ENCODE data around the gene WBP1L.
"Not testable (repeated sequence)": the region's sequence is repeated elsewhere in the genome, so short reads cannot be mapped to it uniquely, and the experiment has no call there.

Gene WBP1L

DNA sequence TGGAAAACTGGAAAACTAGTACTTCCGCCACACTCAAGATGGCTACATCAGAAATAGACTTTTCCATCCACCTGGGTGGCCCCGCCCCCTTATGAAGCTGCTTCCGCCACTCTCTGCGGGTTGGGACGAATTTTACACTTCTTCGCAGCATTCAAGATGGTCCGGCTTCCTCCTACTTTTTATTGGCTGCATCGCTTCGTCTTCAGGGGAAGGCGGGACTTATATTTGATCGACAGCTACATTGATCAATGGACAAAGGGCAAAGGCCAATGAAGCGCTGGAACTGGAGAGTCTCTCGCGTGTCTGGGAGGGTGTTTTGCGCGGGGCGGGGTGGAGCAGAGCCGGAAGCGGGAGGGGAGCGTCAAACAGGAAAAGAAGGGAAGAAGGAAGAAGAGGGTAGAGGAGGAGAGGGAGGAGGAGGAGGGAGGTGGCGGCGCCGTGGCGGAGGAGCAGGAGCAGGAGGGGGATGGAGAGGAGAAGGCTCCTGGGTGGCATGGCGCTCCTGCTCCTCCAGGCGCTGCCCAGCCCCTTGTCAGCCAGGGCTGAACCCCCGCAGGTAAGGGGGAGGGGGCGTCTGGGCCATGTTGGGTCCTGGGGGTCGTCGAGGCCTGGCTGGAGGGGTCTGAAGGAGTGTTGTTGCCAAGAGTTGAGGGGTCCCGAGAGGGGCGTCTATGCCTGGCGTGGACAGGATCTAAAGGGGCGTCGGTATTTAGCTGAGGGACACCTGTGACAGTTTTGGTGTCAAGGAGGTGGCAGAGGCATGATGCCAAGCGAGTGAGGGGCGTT, at the start of gene WBP1L:
WBP1L (plus strand) TSS at position 361 of the 786 bp plus-strand sequence; CDS start at position 467, 106 bp downstream.
- DNase-seq (ENCODE audit: low spot score): peak; percentile 98

DNA sequence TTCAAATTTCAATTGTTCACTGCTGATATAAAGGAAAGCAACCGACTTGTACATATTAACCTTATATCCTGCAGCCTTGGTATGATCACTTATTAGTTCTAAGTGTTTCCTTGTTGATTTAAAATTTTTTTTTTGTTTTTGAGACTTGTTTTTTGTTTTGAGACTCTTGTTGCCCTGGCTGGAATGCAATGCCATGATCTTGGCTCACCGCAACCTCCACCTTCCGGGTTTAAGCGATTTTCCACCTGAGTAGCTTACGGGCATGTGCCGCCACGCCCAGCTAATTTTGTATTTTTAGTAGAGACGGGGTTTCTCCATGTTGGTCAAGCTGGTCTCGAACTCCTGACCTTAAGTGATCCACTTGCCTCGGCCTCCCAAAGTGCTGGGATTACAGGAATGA, 48.3 kb upstream of the WBP1L start:
- not testable (repeated sequence) for DNase-seq (ENCODE audit: low spot score)

DNA sequence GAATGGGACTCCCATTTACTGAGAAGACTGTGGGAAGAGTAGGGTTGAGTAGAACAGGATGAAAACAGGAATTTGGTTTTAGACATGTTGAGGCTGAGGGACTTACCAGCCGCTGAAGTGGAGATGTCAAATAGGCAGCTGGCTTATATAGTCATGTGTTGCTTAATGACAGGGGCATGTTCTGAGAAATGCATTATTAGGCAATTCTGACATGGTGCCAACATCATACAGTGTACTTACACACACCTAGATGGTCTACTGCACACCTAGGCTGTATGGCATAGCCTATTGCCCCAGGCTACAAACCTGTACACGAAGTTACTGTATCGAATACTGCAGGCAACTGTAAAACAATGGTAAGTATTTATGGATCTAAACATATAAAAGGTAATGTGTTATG, 47.0 kb upstream of the WBP1L start:
- DNase-seq (ENCODE audit: low spot score): no peak

DNA sequence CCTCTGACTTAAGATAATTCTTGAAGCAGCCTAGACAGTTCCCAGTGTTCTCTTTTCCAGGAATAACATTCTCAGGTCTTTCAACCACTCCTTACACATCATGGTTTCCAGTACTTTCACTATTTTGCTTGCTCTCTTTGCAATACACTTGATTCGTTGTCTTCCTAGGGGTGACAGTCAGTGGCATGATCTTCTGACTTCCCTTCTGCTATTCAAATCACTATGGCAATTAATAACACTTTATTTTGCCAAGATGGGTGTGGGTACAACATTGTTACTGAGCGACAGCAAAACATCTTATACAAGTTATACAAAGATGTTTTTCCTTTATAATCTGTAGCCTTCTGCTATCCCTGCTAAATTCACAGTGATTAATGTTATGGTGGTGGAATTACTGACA, 44.9 kb upstream of the WBP1L start:
- DNase-seq (ENCODE audit: low spot score): no peak

DNA sequence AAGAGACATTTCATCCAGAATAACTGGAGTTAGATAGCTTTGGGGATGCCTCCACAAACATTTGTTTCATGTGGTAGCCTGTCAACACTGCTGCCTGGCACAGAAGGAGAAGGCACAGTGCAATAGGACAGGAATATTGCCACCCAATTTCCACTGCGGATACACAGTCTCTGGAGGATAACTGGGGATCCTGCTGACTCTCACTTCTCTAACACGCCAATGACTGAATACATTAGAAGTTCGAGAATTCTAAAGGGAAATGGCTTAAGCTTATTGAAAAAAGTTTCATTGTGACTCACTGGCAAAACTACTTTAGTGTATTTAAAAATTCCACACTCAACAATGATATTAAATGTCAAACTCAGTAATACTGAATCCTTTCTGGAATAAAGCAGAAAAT, 42.5 kb upstream of the WBP1L start:
- DNase-seq (ENCODE audit: low spot score): no peak

DNA sequence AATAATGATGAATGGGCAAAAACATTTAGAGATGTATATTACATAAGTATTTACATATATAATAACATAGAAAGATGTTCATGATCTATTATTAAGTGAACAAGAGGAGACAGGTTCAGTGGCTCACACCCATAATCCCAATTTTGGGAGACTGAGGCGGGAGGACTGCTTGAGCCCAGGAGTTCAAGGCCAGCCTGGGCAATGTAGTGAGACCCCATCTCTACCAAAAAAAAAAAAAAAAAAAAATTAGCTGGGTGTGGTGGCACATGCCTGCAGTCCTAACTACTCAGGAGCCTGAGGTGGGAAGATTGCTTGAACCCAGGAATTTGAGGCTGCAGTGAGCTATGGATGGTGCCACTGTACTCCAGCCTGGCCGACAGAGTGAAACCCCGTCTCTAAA, 42.0 kb upstream of the WBP1L start:
- DNase-seq (ENCODE audit: low spot score): no peak

DNA sequence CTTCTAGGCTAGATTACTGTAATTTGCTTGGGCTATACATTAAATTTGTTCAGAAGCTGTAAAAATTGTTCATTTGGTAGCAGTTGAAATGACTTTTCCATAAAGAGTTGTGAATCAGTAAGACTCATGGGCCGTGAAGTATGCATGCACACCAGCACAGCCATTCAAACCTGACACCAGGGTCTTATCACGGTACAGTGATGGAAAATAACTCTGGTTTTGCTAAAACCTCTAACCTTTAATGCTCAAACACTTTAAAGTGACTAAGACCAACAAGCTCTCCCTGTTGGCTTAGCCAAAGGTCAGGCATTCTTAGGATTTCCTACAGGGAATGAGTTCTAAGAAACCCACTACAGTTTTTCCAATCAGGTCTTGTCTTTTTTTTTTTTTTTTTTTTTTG, 41.0 kb upstream of the WBP1L start:
- DNase-seq (ENCODE audit: low spot score): no peak

DNA sequence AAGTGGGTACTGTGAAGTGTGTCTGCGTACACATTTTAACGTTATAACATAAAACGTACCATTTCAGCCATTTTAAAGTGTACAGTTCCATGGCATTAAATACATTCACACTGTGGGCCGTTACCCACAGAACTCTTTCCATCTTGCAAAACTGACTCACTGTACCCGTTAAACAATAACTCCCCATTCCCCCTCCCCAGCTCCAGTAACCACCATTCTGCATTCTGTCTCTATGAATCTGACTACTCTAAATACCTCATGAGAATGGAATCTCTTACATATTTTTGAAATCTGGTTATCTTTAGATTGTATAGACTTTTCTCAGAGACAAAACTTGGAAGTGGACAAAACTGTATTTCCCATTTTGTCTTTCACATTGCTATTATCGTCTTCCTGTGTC, 38.8 kb upstream of the WBP1L start:
- no peak for DNase-seq (ENCODE audit: low spot score)

DNA sequence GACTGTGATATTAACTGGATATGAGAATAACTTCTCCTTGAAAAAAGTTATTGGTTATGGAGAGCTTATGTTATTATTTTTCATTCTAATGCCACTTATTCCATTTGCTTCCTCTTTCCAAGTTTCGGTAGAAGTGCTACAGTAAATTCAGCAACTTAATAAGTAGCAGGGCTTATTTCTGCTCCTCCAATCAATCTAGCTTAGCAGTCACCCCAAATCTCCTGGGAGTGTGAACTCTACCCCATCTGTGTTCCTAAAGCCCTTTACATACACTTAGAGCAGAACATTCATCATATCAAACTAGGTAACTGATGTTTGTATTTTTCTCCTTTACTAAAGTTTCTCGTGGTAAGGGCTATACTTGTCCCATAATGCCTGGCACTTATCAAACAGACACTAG, 38.2 kb upstream of the WBP1L start:
- no peak for DNase-seq (ENCODE audit: low spot score)

DNA sequence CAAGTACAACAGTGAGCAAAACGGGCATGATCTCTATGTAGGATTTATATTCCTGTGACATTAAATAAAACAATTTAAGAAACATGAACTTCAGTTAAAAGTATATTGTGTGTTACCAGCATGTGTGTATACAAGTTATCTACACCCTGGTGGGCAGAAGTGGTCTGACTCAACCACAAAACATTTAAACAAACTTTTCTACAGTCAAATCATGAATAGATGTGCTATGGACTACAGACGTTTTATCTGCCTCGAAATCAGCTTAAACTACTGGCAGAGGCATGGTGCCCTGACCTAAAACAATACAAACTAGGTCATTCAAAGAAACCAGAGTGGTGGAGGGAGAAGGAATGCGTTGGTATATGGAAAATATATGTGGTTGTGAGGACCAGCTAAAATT, 33.1 kb upstream of the WBP1L start:
- peak; percentile 55 for DNase-seq (ENCODE audit: low spot score)

DNA sequence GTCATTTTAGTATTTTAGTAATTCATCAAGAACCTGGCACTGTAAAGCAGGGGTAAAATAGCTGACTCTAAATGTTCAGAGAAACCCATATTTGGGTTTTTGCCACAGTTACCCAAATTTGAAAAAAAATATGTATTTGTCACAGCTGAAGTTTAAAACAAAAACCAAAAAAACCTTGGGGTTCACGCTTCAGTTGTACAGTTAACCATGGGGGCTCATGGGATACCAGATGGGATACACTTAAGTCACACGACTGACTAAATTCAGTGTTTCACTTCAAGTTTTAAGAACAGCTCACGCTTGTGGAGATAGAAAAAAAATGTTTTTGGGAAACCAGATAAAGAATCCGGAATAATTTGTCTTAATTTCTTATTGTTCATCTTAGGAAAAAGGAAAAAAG, 31.7 kb upstream of the WBP1L start:
- DNase-seq (ENCODE audit: low spot score): no peak

DNA sequence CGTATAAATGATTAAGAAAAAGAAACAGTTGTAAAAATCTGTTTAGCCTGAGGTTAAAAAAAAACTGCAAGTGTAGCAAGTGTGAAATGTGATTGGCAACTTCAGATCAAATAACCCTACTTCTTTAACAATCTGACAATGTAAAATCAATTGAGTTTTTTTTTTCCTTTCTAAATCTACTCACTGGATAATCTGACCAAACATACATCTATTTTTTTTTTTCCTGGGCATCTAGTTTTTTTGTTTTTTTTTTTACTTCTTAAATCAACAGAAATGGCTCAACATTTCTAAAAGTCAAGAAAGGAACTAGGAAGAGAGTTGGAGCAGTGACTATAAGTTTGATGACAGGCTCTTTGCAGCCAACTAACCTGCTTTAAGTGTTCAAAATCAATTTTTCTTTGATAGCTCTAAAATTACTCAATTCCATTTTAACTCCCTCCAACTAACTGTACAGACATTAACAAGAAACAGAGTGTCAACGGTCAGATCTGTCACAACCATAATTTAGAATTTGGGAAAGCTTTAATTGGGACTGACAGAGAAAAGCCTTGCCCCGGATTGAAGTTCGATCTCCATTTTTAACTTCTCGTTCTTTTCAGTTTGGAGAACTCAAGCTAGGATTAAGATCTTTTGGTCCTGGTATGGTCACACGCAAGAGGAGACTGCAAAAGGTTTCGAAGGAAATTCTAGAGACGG, 30.8 kb upstream of the WBP1L start:
- no peak for DNase-seq (ENCODE audit: low spot score)

DNA sequence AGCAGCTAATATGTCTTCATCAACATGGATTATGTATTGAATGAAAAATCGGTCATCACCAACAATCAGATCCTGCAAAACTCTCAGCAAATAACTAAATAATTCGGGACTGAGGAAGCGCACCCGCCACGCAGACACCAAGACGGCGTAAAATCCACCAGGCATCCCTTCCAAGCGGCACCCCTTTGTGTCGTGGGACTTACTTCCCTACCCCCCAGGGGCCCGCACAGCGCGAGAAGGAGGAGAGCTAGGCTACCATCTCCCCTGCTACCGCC, 30.3 kb upstream of the WBP1L start:
- DNase-seq (ENCODE audit: low spot score): no peak

DNA sequence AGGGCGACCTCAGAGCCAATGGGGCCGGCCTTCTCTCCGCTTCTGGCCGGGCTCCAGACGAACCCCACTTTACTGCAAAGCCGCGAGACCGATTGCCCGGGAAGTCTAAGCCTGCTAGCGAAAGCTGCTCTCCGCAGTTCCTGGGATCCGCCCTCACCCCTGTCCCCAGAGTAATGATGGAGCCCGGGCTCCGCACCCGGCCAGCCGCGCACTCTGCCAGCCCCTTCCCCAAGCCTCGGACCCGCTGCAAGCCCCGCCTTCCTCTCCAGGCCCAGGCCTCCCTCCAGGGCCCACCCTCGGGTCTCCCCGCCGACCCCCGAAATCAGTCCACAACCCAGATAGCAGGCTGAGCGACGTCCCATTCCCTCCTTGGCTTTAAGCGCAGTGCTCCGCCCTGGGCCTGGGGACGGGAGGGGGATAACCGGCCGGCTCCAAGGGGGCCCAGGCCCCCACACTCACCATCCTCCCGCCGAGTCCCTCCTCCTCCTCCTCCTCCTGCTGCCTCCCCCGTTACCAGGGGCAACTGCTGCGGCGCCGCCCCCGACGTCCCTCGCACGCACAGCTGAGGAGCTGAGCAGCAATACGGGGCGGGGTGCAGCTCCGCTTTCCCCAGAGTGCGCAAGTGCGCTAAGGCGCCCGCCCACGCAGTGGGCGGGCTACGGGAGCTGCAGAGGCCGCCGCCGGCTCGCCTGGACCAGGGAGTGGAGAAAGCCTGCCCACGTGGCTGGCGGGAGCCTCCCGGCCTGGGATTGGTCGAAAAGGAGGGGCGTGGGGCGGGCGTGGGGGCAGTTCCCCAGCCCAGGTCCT, 29.7 kb upstream of the WBP1L start, which contains the start of gene ARL3:
ARL3 (minus strand) TSS at position 584 of the 807 bp plus-strand sequence; CDS start at position 462, 122 bp downstream.
- DNase-seq (ENCODE audit: low spot score): peak; percentile 99

DNA sequence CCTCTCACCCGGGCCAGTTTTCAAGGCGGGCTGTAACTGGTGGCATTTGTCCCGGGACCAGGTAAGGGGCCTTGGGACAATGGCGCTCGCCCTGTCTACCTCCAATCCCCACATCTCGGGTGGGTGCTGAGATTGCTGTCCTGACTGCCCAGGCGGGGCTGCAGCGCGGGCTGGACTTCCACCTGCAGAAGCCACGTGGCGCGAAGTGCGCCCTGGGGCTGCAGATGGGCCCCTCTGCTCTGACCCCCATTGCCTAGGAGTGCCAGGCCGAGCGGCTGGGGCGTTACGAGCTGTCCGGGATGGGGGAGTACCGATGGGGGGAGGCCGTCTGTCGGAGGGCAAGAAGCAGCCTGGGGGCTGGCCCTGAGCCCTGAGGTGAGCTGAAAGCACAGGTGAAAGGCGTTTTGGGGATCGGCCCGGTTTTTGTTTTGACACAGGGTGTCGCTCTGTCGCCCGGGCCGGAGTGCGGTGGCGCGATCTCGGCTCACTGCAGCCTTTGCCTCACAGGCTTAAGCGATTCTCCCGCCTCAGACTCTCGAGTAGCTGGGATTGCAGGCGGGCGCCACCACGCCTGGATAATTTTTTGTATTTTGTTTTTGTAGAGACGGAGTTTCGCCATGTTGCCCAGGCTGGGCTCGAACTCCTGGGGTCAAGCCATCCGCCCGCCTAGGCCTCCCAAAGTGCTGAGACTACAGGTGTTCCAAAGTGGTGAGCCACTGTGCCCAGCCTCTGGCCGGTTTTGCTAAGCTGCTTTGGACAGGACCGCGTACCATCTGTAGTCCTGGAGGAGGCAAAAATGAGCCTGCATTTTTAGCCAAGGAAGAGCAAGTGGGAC, 28.9 kb upstream of the WBP1L start, which contains the start of gene SFXN2:
SFXN2 (plus strand) TSS at position 16 of the 835 bp plus-strand sequence. CDS start 12,001 bp downstream, outside the sequence.
- no peak for DNase-seq (ENCODE audit: low spot score)

DNA sequence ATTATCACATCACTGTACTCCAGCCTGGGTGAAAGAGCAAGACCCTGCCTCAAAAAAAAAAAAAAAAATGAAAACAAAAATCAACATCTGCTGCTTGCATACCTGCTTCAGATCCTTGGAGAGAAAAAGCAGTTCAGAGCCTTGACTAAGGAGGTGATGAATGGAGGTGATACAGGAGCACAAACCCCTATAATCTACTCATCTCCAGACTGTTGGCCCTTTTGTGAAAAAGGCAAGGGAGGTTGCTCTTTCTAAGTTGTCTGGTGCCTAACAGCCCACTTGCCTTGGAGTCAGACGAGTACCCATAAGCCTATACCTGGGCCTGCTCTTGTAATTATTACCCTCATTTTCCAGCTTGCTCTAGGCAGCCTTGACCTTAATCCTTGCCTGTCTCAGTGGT, 27.9 kb upstream of the WBP1L start:
- no peak for DNase-seq (ENCODE audit: low spot score)

DNA sequence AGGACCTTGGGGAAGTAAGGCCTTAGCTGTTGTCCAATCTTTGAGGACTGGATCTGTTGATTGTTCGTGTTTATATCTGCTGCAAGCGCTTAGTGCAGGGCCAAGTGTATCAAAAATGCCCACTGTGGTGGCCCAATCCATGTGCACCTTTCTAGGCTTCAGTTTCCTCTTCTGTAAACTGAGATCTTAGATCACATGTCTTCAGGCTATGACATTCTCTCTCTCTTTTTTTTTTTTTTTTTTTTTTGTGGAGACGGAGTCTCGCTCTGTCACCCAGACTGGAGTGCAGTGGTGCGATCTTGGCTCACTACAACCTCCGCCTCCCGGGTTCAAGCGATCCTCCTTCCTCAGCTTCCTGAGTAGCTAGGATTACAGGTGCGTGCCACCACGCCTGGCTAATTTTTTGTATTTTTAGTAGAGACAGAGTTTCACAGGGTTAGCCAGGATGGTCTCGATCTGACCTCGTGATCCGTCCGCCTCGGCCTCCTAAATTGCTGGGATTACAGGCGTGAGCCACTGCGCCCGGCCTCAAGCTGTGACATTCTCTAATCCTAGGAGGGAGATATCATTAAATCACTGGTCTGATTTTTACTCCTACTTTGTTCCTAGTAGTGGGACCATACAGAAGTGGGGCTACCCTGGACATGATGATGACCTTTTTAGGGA, 26.7 kb upstream of the WBP1L start:
- not testable (repeated sequence) for DNase-seq (ENCODE audit: low spot score)

DNA sequence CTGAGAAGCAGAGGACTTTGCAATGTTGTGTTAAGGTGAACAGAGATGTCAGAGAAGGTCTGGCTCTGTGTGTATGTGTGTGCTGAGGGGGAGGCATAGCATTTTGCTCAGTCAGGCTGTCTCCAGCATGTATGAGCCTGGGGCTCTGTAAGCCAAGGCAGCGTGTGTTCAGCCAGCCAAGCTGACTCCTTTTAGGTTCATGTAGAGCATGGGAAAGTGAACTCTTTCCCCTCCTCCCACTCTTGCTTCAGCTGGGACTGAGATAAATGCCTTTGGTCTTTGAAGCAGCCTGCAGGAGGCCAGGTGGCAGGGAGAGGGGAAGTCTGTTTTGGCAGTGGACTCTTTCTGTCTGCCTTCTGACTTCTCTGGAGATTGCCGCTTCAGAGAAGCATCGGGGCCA, 25.5 kb upstream of the WBP1L start:
- DNase-seq (ENCODE audit: low spot score): no peak

DNA sequence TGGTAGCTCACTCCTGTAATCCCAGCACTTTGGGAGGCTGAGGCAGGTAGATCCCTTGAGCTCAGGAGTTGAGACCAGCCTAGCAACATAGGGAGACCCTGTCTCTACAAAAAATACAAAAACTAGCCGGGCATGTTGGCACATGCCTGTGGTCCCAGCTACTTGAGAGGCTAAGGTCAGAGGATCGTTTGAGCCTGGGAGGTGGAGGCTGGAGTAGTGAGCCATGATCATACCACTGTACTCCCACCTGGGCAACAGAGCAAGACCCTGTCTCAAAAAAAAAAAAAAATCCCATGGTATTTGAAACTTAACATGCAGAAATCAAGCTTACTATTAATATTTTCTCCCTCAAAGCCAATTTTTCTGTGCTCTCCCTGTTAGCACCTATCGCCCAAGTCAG, 23.4 kb upstream of the WBP1L start:
- DNase-seq (ENCODE audit: low spot score): no peak

DNA sequence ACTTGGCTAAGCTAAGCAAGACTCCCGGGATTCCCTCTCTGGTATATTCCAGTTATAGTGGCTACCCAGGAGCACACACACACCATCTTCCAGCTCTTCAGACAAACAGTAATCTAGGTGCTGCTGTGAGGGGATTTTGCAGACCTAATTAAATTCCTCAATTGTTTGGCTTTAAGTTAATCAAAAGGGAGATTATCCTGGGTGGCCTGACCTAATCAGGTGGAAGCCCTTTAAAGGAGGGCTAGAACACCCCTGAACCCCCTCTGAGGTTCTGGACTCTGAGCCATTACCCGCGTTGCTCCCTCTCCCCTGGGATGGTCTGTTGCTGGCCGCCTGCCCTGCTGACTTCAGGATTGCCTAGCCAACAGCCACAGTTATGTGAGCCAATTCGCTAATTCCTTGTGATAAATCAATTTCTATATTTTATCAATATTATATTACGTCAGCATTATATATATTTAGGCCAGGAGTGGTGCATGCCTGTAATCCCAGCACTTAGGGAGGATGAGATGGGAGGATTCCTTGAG, 22.9 kb upstream of the WBP1L start:
- no peak for DNase-seq (ENCODE audit: low spot score)

DNA sequence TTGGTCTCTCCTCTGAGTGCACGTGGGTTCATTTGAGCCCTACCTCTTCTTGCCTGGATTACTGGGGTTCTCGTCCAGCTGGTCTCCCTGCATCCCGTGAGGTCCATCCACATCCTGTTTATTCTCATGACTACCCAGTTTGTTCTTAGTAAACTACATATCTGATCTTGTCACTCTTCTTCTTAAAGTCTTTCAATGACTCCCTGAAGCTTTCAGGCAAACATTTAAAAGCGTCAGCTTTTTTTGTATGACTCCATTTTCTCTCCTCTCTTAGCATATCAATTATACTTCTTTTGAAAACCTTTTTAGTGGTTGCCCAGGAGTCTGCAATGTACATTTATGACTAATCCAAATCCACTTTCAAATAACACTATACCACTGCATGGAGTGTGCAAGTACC, 21.8 kb upstream of the WBP1L start:
- no peak for DNase-seq (ENCODE audit: low spot score)
